ENCODE data around the gene ANKH.

- TF ChIP-seq, protein P1, sequence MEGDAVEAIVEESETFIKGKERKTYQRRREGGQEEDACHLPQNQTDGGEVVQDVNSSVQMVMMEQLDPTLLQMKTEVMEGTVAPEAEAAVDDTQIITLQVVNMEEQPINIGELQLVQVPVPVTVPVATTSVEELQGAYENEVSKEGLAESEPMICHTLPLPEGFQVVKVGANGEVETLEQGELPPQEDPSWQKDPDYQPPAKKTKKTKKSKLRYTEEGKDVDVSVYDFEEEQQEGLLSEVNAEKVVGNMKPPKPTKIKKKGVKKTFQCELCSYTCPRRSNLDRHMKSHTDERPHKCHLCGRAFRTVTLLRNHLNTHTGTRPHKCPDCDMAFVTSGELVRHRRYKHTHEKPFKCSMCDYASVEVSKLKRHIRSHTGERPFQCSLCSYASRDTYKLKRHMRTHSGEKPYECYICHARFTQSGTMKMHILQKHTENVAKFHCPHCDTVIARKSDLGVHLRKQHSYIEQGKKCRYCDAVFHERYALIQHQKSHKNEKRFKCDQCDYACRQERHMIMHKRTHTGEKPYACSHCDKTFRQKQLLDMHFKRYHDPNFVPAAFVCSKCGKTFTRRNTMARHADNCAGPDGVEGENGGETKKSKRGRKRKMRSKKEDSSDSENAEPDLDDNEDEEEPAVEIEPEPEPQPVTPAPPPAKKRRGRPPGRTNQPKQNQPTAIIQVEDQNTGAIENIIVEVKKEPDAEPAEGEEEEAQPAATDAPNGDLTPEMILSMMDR (IDR thresholded peaks at IDR 0.05): no peak
- no peak for TF ChIP-seq POLR2A (IDR thresholded peaks at IDR 0.05)
Measured at GRCh38 chr5:14826714-14827113, 44.9 kb downstream of the ANKH start.
